K562 (cell line): Measurements from ENCODE around the gene PRRC2A. TPM values are rescaled to one million over a fixed set of nuclear protein-coding genes. Genes with fewer than 3 reads are reported as not detected.

Experiments used
- ATF7 ChIP-seq: fragments of 450-650 bp; IDR thresholded peaks from 2 replicates; pipeline ENCODE4 v1.7.1; 2014; ENCODE audit warnings: mild to moderate bottlenecking, moderate library complexity
- FOSL1 ChIP-seq: fragments of 200-800 bp; sonication (Bioruptor generic); conservative IDR thresholded peaks from 2 replicates; pipeline ENCODE4 v1.6.1; 2016; ENCODE audit warnings: missing genetic modification characterization, missing compliant biosample characterization
- FUS ChIP-seq: fragments of 200-400 bp; formaldehyde crosslinking; optimal IDR thresholded peaks from 2 replicates; pipeline ENCODE3; 2017; ENCODE audit warnings: low read depth, low read length
- GABPB2 ChIP-seq: fragments of 250-450 bp; sonication (Bioruptor Pico); conservative IDR thresholded peaks from 2 replicates; pipeline ENCODE4 v1.5.1; 2021; ENCODE audit warnings: mild to moderate bottlenecking
- GTF2A2 ChIP-seq: IDR thresholded peaks from 2 replicates; pipeline ENCODE4 v1.6.1; 2016; ENCODE audit warnings: mild to moderate bottlenecking, missing genetic modification characterization, missing compliant biosample characterization
- KAT8 ChIP-seq: fragments of 450-650 bp; IDR thresholded peaks from 2 replicates; pipeline ENCODE4 v1.6.1; 2016; ENCODE audit warnings: low read depth, mild to moderate bottlenecking
- MCM2 ChIP-seq: fragments of 450-650 bp; IDR thresholded peaks from 2 replicates; pipeline ENCODE4 v1.6.1; 2017; ENCODE audit warnings: low read depth, mild to moderate bottlenecking
- MEF2A ChIP-seq: IDR thresholded peaks from 2 replicates; pipeline ENCODE4 v1.6.1; 2011; ENCODE audit warnings: low read depth, mild to moderate bottlenecking, low read length, moderate library complexity; ENCODE audit not compliant: control insufficient read depth
- SMAD2 ChIP-seq: fragments of 150-350 bp; IDR thresholded peaks from 2 replicates; pipeline ENCODE4 v1.6.1; 2014; ENCODE audit warnings: low read depth, mild to moderate bottlenecking, low read length
- TEAD2 ChIP-seq: fragments of 450-650 bp; IDR thresholded peaks from 2 replicates; pipeline ENCODE4 v1.6.1; 2016; ENCODE audit warnings: missing genetic modification characterization, control low read depth, missing compliant biosample characterization
- ZNF197 ChIP-seq: fragments of 200-800 bp; sonication (Bioruptor generic); IDR thresholded peaks from 2 replicates; pipeline ENCODE4 v1.6.1; 2016; ENCODE audit warnings: low read depth, missing genetic modification characterization, missing compliant biosample characterization
- ZNF217 ChIP-seq: sonication (generic); formaldehyde crosslinking; IDR thresholded peaks from 2 replicates; pipeline ENCODE4 v1.8.0; 2022; ENCODE audit warnings: mild to moderate bottlenecking, missing genetic modification reagents
- ZNF224 ChIP-seq: sonication (generic); formaldehyde crosslinking; IDR thresholded peaks from 2 replicates; pipeline ENCODE4 v1.8.0; 2022; ENCODE audit warnings: mild to moderate bottlenecking, missing genetic modification reagents
- polyA plus RNA-seq, 8 experiments: library from polyadenylated mRNA; depleted of rRNA in 4 of 8; stranded (reverse) in 5 of 8; unstranded in 3 of 8; fragments of >200 nt; fragmentation: Nextera tagmentation in 2 of 8; fragmentation: Illumina TruSeq in 1 of 8; extraction: Ambion mirVana in 2 of 8; extraction: Trizol in 1 of 8; gene quantifications; 2 replicates each; pipeline versions ENCODE4 v1.2.1 to v1.2.3, GENCODE V29; 2011 to 2014; ENCODE audit warnings: inconsistent platforms in 1 of 8, missing spikeins in 1 of 8
- total RNA-seq, 7 experiments: library from RNA; depleted of rRNA in 6 of 7; stranded (reverse); fragments of >200 nt in 6 of 7; fragmentation: Illumina TruSeq in 2 of 7; extraction: Trizol in 2 of 7; gene quantifications; 2 replicates each; pipeline versions ENCODE4 v1.2.1 to v1.2.3, GENCODE V29; 2011 to 2021; ENCODE audit warnings: low replicate concordance in 1 of 7
- TF ChIP-seq, protein P1 (sequence below): sonication (generic); IDR thresholded peaks from 2 replicates; pipeline ENCODE4 v1.6.1; 2016
- TF ChIP-seq, protein P2 (sequence below): IDR thresholded peaks from 3 replicates; pipeline ENCODE4 v1.6.1; 2011; ENCODE audit warnings: borderline replicate concordance, mild to moderate bottlenecking; ENCODE audit not compliant: insufficient read length, insufficient read depth
- TF ChIP-seq, protein P3 (sequence below), 2 experiments: fragments of 450-650 bp in 1 of 2; IDR thresholded peaks; 2 replicates each; pipeline ENCODE4 v1.6.1; 2011 to 2017; ENCODE audit warnings: low read depth in 2 of 2, antibody characterized with exemption in 1 of 2, borderline replicate concordance in 1 of 2, low read length in 1 of 2, mild to moderate bottlenecking in 1 of 2, mixed read lengths in 1 of 2; ENCODE audit not compliant: control insufficient read depth in 1 of 2
- TF ChIP-seq, protein P4 (sequence below): fragments of 250-450 bp; sonication (Bioruptor Pico); IDR thresholded peaks from 2 replicates; pipeline ENCODE4 v1.4.0; 2020
- TF ChIP-seq, protein P5 (sequence below): fragments of 450-650 bp; IDR thresholded peaks from 2 replicates; pipeline ENCODE4 v1.6.1; 2016

PRRC2A gene
- total and polyA plus RNA-seq, 9 of the 15 experiments (the other 6 are each of a cell fraction or from before 2014, with no cell fraction given), result 1.0 to 332 (median 63.0) TPM

DNA sequence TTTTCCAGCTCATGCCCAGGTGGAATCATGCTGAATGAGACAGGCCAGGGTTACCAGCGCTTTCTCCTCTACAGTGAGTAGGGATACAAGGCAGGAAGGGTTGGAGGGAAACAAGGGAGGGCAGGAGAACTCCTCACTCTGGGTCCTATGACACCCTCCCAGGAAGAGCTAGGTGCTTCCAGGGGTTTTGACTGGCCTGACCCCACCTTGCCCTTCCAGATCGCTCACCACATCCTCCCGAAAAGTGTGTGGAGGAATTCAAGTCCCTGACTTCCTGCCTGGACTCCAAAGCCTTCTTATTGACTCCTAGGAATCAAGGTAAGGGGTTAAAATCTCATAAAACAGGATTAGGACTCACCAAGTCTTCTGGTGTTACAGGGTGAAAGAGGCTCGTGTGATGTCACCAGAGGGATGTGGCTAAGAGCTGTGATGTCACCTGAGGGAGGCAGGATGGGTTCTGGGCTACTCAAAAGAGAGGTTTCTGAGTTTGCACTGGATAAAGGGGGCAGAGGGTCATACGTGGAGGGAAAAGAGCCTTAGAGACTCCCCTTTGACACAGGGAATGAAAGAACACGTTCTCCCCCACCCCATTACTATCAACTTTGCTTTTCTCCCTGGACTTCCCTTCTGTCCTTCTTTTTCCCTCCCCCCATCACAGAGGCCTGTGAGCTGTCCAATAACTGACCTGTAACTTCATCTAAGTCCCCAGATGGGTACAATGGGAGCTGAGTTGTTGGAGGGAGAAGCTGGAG lies 37.1 kb downstream of the PRRC2A start (continued):
- TF ChIP-seq, protein P1, sequence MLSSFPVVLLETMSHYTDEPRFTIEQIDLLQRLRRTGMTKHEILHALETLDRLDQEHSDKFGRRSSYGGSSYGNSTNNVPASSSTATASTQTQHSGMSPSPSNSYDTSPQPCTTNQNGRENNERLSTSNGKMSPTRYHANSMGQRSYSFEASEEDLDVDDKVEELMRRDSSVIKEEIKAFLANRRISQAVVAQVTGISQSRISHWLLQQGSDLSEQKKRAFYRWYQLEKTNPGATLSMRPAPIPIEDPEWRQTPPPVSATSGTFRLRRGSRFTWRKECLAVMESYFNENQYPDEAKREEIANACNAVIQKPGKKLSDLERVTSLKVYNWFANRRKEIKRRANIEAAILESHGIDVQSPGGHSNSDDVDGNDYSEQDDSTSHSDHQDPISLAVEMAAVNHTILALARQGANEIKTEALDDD, result no peak
- TF ChIP-seq ZNF197 (no peak), ZNF224 (CRISPR knock-in tag) (no peak), MCM2 (no peak), GTF2A2 (tag) (no peak), TEAD2 (tag) (no peak), KAT8 (no peak), MEF2A (no peak), ZNF217 (CRISPR knock-in tag) (no peak), SMAD2 (no peak), FUS (no peak), ATF7 (peak; percentile 62), FOSL1 (tag) (no peak), GABPB2 (CRISPR knock-in tag) (no peak)
- TF ChIP-seq, protein P2, sequence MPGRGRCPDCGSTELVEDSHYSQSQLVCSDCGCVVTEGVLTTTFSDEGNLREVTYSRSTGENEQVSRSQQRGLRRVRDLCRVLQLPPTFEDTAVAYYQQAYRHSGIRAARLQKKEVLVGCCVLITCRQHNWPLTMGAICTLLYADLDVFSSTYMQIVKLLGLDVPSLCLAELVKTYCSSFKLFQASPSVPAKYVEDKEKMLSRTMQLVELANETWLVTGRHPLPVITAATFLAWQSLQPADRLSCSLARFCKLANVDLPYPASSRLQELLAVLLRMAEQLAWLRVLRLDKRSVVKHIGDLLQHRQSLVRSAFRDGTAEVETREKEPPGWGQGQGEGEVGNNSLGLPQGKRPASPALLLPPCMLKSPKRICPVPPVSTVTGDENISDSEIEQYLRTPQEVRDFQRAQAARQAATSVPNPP, result no peak
- TF ChIP-seq, protein P3, sequence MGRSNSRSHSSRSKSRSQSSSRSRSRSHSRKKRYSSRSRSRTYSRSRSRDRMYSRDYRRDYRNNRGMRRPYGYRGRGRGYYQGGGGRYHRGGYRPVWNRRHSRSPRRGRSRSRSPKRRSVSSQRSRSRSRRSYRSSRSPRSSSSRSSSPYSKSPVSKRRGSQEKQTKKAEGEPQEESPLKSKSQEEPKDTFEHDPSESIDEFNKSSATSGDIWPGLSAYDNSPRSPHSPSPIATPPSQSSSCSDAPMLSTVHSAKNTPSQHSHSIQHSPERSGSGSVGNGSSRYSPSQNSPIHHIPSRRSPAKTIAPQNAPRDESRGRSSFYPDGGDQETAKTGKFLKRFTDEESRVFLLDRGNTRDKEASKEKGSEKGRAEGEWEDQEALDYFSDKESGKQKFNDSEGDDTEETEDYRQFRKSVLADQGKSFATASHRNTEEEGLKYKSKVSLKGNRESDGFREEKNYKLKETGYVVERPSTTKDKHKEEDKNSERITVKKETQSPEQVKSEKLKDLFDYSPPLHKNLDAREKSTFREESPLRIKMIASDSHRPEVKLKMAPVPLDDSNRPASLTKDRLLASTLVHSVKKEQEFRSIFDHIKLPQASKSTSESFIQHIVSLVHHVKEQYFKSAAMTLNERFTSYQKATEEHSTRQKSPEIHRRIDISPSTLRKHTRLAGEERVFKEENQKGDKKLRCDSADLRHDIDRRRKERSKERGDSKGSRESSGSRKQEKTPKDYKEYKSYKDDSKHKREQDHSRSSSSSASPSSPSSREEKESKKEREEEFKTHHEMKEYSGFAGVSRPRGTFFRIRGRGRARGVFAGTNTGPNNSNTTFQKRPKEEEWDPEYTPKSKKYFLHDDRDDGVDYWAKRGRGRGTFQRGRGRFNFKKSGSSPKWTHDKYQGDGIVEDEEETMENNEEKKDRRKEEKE (IDR thresholded peaks at IDR 0.05; ENCODE audit: borderline replicate concordance in 1 of 2, control insufficient read depth in 1 of 2, low read depth in 2 of 2, low read length in 1 of 2), result no peak
- TF ChIP-seq, protein P4, sequence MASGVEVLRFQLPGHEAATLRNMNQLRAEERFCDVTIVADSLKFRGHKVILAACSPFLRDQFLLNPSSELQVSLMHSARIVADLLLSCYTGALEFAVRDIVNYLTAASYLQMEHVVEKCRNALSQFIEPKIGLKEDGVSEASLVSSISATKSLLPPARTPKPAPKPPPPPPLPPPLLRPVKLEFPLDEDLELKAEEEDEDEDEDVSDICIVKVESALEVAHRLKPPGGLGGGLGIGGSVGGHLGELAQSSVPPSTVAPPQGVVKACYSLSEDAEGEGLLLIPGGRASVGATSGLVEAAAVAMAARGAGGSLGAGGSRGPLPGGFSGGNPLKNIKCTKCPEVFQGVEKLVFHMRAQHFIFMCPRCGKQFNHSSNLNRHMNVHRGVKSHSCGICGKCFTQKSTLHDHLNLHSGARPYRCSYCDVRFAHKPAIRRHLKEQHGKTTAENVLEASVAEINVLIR, result peak; percentile 35; the same call in 1 of the 2 replicates
- TF ChIP-seq, protein P5, sequence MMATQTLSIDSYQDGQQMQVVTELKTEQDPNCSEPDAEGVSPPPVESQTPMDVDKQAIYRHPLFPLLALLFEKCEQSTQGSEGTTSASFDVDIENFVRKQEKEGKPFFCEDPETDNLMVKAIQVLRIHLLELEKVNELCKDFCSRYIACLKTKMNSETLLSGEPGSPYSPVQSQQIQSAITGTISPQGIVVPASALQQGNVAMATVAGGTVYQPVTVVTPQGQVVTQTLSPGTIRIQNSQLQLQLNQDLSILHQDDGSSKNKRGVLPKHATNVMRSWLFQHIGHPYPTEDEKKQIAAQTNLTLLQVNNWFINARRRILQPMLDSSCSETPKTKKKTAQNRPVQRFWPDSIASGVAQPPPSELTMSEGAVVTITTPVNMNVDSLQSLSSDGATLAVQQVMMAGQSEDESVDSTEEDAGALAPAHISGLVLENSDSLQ, result peak; percentile 47; the same call in 1 of the 2 replicates
